ENCODE measurements around the gene CDH12. TPM values are rescaled to one million over a fixed set of nuclear protein-coding genes. Genes with fewer than 3 reads are reported as not detected.

The CDH12 gene
- total and polyA plus RNA-seq, 2 donors (not counting 3 experiments of a cell fraction or from before 2014, with no cell fraction given), result 0.03 TPM; not detected in 1

- intact Hi-C loops (cut with micrococcal nuclease), result no loop called here
- no peak overlapping the region for H3K4me2 ChIP-seq (ENCODE audit: insufficient read depth, low read length)
- dilution Hi-C loops (cut with MboI; ENCODE audit: extremely low pct_ligation_motif_present, low sequenced_read_pairs), result no loop called here
- H3K27ac ChIP-seq (ENCODE audit: insufficient read depth, low read depth, low read length), result no peak overlapping the region
- H4K20me1 ChIP-seq (replicated peaks; ENCODE audit: control insufficient read depth, extremely low read depth, insufficient read depth, low read length), result no peaks in the 10 kb centered on the region
- no peaks in the 10 kb centered on the region for H3K79me2 ChIP-seq (ENCODE audit: control insufficient read depth, insufficient read depth, low read length)
- ChIA-PET CTCF (no interaction called here), POLR2A (no interaction called here)
- H3K9me1 ChIP-seq (replicated peaks; ENCODE audit: control insufficient read depth, extremely low read depth, insufficient read depth, low read length), result no peaks in the 10 kb centered on the region
- no peak overlapping the region for H3K4me3 ChIP-seq (replicated peaks in 1 of 3; ENCODE audit: insufficient read depth in 1 of 3, low read depth in 1 of 3, low read length in 3 of 3)
- FAIRE-seq (no peak), DNase-seq (ENCODE audit: low read depth, low spot score) (no peak)
- no peaks in the 10 kb centered on the region for H3K36me3 ChIP-seq (ENCODE audit: control insufficient read depth in 2 of 2, extremely low read depth in 1 of 2, insufficient read depth in 2 of 2, low read length in 2 of 2)
- no peak for TF ChIP-seq MAX (IDR thresholded peaks at IDR 0.05; ENCODE audit: insufficient read depth, insufficient read length)
- no peak for TF ChIP-seq POLR2AphosphoS5 (IDR thresholded peaks at IDR 0.05; ENCODE audit: insufficient read depth, low read depth, low read length)
- no peak for TF ChIP-seq GATA2 (IDR thresholded peaks at IDR 0.05; ENCODE audit: insufficient read depth, insufficient read length, low read depth, low read length)
- no peak for TF ChIP-seq FOS (IDR thresholded peaks at IDR 0.05; ENCODE audit: borderline replicate concordance, insufficient read depth, low read length)
- no peak for TF ChIP-seq CTCF (IDR thresholded peaks at IDR 0.05; ENCODE audit: extremely low read depth in 1 of 2, insufficient read depth in 1 of 2, low read depth in 1 of 2, low read length in 2 of 2)
- TF ChIP-seq MYC (IDR thresholded peaks at IDR 0.05; ENCODE audit: low read depth, low read length), result no peak
- no peak for TF ChIP-seq EZH2 (IDR thresholded peaks at IDR 0.05; ENCODE audit: borderline replicate concordance, low read depth, low read length, severe bottlenecking)
- TF ChIP-seq JUN (IDR thresholded peaks at IDR 0.05; ENCODE audit: borderline replicate concordance, insufficient read depth, insufficient read length, low read depth), result no peak
- TF ChIP-seq POLR2A (IDR thresholded peaks at IDR 0.05; ENCODE audit: low read depth, low read length), result no peak
- no peak overlapping the region for H3K9ac ChIP-seq (replicated peaks; ENCODE audit: extremely low read depth, insufficient read depth, low read length)
- no peak overlapping the region for H2AFZ ChIP-seq (ENCODE audit: low read depth, low read length)
- no peaks in the 10 kb centered on the region for H3K9me3 ChIP-seq (replicated peaks; ENCODE audit: control insufficient read depth, insufficient read depth, low read length)
- H3K4me1 ChIP-seq (ENCODE audit: control insufficient read depth, extremely low read depth, insufficient read depth, low read length), result no peaks in the 10 kb centered on the region
- H3K27me3 ChIP-seq (ENCODE audit: control insufficient read depth in 2 of 2, insufficient read depth in 2 of 2, low read length in 2 of 2), result no peaks in the 10 kb centered on the region
- no TSS peak for BruUV-seq (replicated peaks)
Measured at GRCh38 chr5:22473886-22474285, 379.3 kb downstream of the CDH12 start.

All from endothelial cell of umbilical vein (primary cell).